HG02870 (cell line): ENCODE measurements around the gene SLC10A7.
A peak's percentile ranks its signal among the peaks of the same experiment; 100 is the strongest.

Experiments used
- ATAC-seq: cut with Tn5 transposase; IDR thresholded peaks from one replicate; pipeline ENCODE4 v1.9.1; 2021; ENCODE audit warnings: mild to moderate bottlenecking, moderate library complexity; ENCODE audit not compliant: unreplicated experiment

SLC10A7 gene

GRCh38 chr4:146521541-146522097, at the start of gene SLC10A7:
Gene SLC10A7, minus strand, starts transcription at chr4:146521940. Its CDS starts 223 bp downstream, at chr4:146521717.
- peak; percentile 81 for ATAC-seq

GRCh38 chr4:146567396-146567795, 45.7 kb upstream of the SLC10A7 start:
- ATAC-seq: no peak

- ATAC-seq: no peak
These were observed 42.8 kb upstream of the SLC10A7 start for GRCh38 chr4:146564492-146564891.

GRCh38 chr4:146550161-146550560, 28.4 kb upstream of the SLC10A7 start:
- no peak for ATAC-seq

- ATAC-seq: no peak
These were observed 26.7 kb upstream of the SLC10A7 start for GRCh38 chr4:146548443-146548842.

GRCh38 chr4:146545102-146545501, 23.4 kb upstream of the SLC10A7 start:
- ATAC-seq: no peak

GRCh38 chr4:146534178-146534577, 12.4 kb upstream of the SLC10A7 start:
- no peak for ATAC-seq

- no peak for ATAC-seq
These were observed 4.0 kb upstream of the SLC10A7 start for GRCh38 chr4:146525754-146526153.

- ATAC-seq: no peak
These were observed 2.9 kb upstream of the SLC10A7 start for GRCh38 chr4:146524663-146525062.

GRCh38 chr4:146522869-146523205, 1.1 kb upstream of the SLC10A7 start:
- peak; percentile 16 for ATAC-seq

GRCh38 chr4:146522098-146522868, 543 bp upstream of the SLC10A7 start:
- peak; percentile 73 for ATAC-seq

- ATAC-seq: peak; percentile 40
These were observed 722 bp downstream of the SLC10A7 start for GRCh38 chr4:146520896-146521540.

- no peak for ATAC-seq
These were observed 6.9 kb downstream of the SLC10A7 start for GRCh38 chr4:146514651-146515357.

GRCh38 chr4:146513548-146513947, 8.2 kb downstream of the SLC10A7 start:
- no peak for ATAC-seq

GRCh38 chr4:146511381-146511780, 10.4 kb downstream of the SLC10A7 start:
- ATAC-seq: no peak

- ATAC-seq: no peak
These were observed 10.8 kb downstream of the SLC10A7 start for GRCh38 chr4:146510942-146511341.

- ATAC-seq: no peak
These were observed 13.4 kb downstream of the SLC10A7 start for GRCh38 chr4:146508229-146508939.

- no peak for ATAC-seq
These were observed 14.1 kb downstream of the SLC10A7 start for GRCh38 chr4:146507632-146508031.

- no peak for ATAC-seq
These were observed 15.5 kb downstream of the SLC10A7 start for GRCh38 chr4:146506272-146506671.

- no peak for ATAC-seq
These were observed 21.5 kb downstream of the SLC10A7 start for GRCh38 chr4:146500216-146500615.

- ATAC-seq: no peak
These were observed 23.4 kb downstream of the SLC10A7 start for GRCh38 chr4:146498291-146498690.
